GM10266 (cell line): ENCODE results near the gene TIPIN.
"Not testable (repeated sequence)": the region's sequence is repeated elsewhere in the genome, so short reads cannot be mapped to it uniquely, and the experiment has no call there.

Experiments used
- DNase-seq: peaks from one replicate; pipeline ENCODE4 v3.0.0; 2012; ENCODE audit errors: extremely low spot score
- TF ChIP-seq, protein P1 (sequence below): IDR thresholded peaks from 2 replicates; pipeline ENCODE4 v1.5.1; 2012; ENCODE audit warnings: mild to moderate bottlenecking, low read depth; ENCODE audit not compliant: control insufficient read depth, insufficient read depth; ENCODE audit errors: missing control alignments

TIPIN gene

DNA sequence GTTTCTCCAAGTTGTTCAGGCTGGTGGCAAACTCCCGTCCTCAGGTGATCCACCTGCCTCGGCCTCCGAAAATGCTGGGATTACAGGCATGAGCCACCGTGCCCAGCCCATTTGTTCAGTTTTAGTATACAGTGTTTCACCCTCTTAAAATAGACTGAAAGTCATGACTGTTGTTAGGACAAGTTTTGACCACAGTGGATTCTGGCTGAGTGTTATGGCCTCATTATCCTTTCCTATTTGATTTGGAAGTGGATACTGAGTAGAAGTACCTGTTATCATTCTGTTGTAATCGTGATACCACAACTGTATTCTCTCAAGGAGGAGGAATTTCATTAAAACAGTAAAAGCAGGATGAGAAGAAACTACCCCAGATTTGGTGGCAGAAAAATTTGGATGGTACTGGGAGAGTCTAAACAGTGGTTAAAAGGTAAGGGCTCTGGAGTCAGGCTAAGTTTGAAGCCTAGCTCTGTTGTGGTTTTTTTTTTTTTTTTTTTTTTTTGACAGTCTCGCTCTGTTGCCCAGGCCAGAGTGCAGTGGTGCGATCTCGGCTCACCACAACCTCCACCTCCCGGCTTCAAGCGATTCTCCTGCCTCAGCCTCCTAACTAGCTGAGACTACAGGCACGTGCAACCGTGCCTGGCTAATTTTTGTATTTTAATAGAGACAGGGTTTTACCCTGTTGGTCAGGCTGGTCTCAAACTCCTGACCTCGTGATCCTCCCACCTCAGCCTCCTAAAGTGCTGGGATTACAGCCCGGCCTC is 32.8 kb upstream of the TIPIN start:
- peak; percentile 43 for DNase-seq
- TF ChIP-seq, protein P1, sequence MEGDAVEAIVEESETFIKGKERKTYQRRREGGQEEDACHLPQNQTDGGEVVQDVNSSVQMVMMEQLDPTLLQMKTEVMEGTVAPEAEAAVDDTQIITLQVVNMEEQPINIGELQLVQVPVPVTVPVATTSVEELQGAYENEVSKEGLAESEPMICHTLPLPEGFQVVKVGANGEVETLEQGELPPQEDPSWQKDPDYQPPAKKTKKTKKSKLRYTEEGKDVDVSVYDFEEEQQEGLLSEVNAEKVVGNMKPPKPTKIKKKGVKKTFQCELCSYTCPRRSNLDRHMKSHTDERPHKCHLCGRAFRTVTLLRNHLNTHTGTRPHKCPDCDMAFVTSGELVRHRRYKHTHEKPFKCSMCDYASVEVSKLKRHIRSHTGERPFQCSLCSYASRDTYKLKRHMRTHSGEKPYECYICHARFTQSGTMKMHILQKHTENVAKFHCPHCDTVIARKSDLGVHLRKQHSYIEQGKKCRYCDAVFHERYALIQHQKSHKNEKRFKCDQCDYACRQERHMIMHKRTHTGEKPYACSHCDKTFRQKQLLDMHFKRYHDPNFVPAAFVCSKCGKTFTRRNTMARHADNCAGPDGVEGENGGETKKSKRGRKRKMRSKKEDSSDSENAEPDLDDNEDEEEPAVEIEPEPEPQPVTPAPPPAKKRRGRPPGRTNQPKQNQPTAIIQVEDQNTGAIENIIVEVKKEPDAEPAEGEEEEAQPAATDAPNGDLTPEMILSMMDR = no peak

DNA sequence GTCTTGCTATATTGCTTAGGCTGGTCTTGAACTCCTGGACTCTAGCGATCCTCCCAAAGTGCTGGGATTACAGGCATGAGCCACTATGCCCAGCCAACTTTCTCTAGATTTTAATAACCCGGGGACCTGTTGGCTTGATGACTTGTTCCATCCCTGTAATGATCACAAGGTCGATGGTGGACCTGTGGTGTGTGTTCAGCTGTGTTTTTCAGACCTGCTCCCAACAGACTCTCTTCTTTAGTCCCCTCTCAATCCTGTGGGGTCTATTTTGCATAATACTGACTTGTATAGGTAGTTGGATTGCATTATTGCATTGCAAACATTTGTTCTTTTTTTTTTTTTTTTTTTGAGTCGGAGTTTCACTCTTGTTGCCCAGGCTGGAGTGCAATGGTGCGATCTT is 32.1 kb upstream of the TIPIN start:
- TF ChIP-seq, protein P1 = no peak
- no peak for DNase-seq

DNA sequence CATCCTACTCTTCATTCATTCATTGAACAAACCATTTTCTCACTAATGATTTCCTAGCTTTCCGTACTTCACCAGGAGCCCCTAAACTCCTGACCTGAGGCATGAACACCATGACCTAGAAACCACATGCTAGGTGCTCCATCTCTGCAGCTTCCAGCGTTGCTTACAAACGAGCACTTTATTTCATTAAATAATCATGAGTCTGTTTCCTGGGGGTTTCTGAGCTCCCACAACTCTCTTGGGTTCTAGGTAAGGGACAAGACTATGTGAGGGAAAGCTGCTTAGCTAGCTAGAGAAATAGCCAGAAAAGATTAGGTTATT is 31.5 kb upstream of the TIPIN start:
- TF ChIP-seq, protein P1 = no peak
- DNase-seq = no peak

DNA sequence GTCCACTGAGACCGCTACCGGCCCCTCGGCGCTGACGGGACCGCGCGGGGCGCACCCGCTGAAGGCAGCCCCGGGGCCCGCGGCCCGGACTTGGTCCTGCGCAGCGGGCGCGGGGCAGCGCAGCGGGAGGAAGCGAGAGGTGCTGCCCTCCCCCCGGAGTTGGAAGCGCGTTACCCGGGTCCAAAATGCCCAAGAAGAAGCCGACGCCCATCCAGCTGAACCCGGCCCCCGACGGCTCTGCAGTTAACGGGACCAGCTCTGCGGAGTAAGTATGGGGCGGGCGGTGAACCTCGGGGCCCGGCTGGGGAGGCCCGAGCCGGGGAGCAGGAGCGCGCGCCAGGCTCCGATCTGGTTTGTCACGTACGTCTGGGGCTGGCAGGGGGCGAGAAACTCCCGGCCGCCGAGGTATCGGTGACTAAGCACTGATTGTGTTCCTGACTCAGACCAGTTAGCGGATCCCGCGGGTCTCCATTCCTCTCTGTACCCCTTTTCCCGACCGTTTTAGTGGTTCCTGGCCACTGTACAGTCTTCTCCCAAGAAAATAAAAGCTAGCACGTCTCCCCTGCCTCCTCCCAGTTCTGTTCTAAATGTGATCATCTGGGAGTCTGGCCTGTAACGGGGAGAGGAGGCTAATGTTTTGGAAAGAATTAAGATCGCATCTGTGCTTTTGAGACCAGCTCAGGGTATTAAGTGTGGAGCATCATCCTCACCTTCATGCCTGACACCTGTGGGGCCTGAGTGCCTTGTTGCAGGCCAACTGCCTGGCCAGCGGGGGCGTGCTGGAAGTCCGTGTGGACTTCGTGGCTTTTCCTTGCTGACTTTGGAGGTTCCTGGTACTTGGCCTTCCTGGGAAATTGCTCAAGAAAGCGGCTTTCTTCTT is 30.9 kb upstream of the TIPIN start:
- DNase-seq = peak; percentile 61
- TF ChIP-seq, protein P1 = peak; percentile 48

DNA sequence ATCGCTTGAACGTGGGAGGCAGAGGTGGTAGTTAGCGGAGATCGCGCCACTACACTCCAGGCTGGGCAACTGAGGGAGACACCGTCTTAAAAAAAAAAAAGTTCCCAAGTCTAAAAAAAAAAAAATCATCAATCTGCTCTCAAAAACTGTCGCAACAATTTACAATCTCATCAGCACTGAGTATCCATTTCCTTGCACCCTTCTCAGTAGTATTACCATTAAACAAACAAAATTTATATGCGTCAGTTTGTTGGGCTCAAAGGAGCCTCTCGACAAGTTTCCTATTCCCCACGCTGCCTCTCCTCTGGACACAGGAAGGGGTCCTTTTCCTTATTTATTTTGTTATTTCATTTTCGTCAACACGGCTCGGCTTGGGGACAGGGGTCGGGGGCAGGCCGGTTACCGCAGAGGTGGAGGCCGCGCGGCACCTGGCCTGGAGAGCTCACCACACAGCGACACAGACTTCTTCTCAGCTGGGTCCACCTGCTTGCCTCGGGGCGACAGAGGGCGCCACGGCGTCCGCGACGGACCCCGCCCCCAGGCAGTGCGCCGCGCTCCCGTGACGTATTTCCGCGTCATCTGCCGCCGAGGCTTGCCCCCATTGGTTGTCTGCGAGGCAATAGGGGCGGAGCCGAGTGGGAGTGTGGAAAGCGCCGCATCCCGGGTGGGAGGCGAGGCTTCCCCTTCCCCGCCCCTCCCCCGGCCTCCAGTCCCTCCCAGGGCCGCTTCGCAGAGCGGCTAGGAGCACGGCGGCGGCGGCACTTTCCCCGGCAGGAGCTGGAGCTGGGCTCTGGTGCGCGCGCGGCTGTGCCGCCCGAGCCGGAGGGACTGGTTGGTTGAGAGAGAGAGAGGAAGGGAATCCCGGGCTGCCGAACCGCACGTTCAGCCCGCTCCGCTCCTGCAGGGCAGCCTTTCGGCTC is 30.0 kb upstream of the TIPIN start, which contains the start of gene MAP2K1:
Gene MAP2K1 (plus strand): TSS at position 709 of the 920 bp plus-strand sequence. CDS start 436 bp downstream, outside the sequence.
- TF ChIP-seq, protein P1 = peak; percentile 94
- peak; percentile 96 for DNase-seq

DNA sequence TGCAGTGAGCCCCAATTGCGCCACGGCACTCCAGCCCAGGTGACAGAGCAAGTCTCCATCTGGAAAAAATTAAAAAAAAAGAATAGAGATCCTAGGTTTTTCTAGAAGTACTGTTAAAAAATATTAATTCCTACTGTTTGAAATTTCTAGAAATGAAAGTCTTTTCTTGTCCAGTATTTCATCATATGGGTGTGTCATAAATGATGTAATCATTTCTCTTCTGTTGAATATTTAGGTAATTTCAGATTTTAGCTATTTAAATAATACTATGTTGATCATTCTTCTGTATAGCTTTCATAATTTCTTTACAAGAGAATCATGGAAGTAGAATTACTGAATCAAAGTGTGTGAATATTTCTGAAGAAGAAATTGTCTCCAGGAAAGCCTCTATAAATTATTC is 24.9 kb upstream of the TIPIN start:
- DNase-seq = not testable (repeated sequence)

DNA sequence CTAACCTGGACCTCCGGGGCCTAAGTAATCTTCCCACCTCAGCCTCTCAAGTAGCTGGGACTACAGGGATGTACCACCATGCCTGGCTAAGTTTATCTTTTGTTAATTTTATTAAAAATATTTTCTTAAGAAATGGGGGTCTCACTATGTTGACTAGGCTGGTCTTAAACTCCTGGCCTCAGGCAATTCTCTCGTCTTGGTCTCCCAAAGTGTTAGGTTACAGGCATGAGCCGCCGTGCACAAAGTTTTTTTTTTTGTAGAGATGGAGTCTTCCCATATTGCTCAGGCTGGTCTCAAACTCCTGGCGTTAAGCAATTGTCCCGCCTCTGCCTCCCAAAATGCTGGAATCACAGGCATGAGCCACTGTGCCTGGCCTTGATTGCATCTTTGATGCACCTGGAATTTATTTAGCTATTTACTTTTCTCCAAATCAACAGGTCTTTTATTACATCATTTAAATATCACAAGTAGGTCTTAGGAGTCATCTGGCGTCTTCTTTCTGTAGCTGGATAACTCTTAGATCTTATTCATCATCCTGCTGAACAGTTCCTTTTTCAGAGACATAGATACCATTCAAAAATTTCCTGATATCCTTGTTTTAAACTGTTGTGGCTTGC is 22.4 kb upstream of the TIPIN start:
- TF ChIP-seq, protein P1 = no peak
- DNase-seq = no peak
